ENCODE measurements around the gene QPCTL. TPM values are rescaled to one million over a fixed set of nuclear protein-coding genes. Genes with fewer than 3 reads are reported as not detected.

QPCTL gene
- total RNA-seq (2014; rRNA removed; shearing (Covaris generic)), result 34.7 and 36.4 TPM in 2 replicates

GRCh38 chr19:45692187-45693105 lies at the start of gene QPCTL:
QPCTL (plus strand) TSS chr19:45692666; CDS start chr19:45692704, 38 bp downstream.
- peak; percentile 100 for DNase-seq (ENCODE audit: low spot score)

- DNase-seq (ENCODE audit: low spot score), result peak; percentile 98
Observed at GRCh38 chr19:45643024-45643926, 49.2 kb upstream of the QPCTL start.

- DNase-seq (ENCODE audit: low spot score), result no peak
Observed at GRCh38 chr19:45643927-45644771, 48.3 kb upstream of the QPCTL start.

- DNase-seq (ENCODE audit: low spot score), result no peak
Observed at GRCh38 chr19:45645068-45645630, 47.3 kb upstream of the QPCTL start.

- peak; percentile 98 for DNase-seq (ENCODE audit: low spot score)
Observed at GRCh38 chr19:45645631-45646344, 46.7 kb upstream of the QPCTL start.

- no peak for DNase-seq (ENCODE audit: low spot score)
Observed at GRCh38 chr19:45646345-45646698, 46.1 kb upstream of the QPCTL start.

- DNase-seq (ENCODE audit: low spot score), result no peak
Observed at GRCh38 chr19:45650722-45651121, 41.7 kb upstream of the QPCTL start.

- DNase-seq (ENCODE audit: low spot score), result no peak
Observed at GRCh38 chr19:45653634-45654033, 38.8 kb upstream of the QPCTL start.

- DNase-seq (ENCODE audit: low spot score), result no peak
Observed at GRCh38 chr19:45655073-45655472, 37.4 kb upstream of the QPCTL start.

GRCh38 chr19:45657520-45658167 lies 34.8 kb upstream of the QPCTL start:
- DNase-seq (ENCODE audit: low spot score), result no peak

- DNase-seq (ENCODE audit: low spot score), result no peak
Observed at GRCh38 chr19:45659096-45659729, 33.3 kb upstream of the QPCTL start.

GRCh38 chr19:45660636-45661035 lies 31.8 kb upstream of the QPCTL start:
- no peak for DNase-seq (ENCODE audit: low spot score)

- DNase-seq (ENCODE audit: low spot score), result no peak
Observed at GRCh38 chr19:45663800-45664199, 28.7 kb upstream of the QPCTL start.

- no peak for DNase-seq (ENCODE audit: low spot score)
Observed at GRCh38 chr19:45664575-45664974, 27.9 kb upstream of the QPCTL start.

- DNase-seq (ENCODE audit: low spot score), result peak; percentile 76
Observed at GRCh38 chr19:45667620-45668341, 24.7 kb upstream of the QPCTL start, which contains the start of gene GIPR. GIPR (plus strand) TSS chr19:45668221; CDS start chr19:45669521, 1,300 bp downstream.

- no peak for DNase-seq (ENCODE audit: low spot score)
Observed at GRCh38 chr19:45668342-45668871, 24.1 kb upstream of the QPCTL start.

- DNase-seq (ENCODE audit: low spot score), result peak; percentile 98
Observed at GRCh38 chr19:45670670-45671453, 21.6 kb upstream of the QPCTL start.

Data from HT-29 (cell line).